Caco-2 (cell line): ENCODE data around the gene RBFA. TPM values are rescaled to one million over a fixed set of nuclear protein-coding genes. Genes with fewer than 3 reads are reported as not detected.

ENCODE experiments used
- BruUV-seq: library from RNA; stranded (reverse); fragments of 400-500 nt; replicated peaks from 2 replicates; lab custom pipeline; 2021; lab: Mats Ljungman, UMichigan
- CTCF ChIA-PET: fragments of 300-600 bp; sonication (Branson Sonifier 250); formaldehyde crosslinking; loops from one replicate; lab custom pipeline; 2022; ENCODE audit warnings: antibody characterized with exemption; lab: Charles Lee
- POLR2A ChIA-PET: fragments of 300-600 bp; sonication (Branson Sonifier 250); formaldehyde crosslinking; loops from one replicate; lab custom pipeline; 2022; ENCODE audit warnings: antibody characterized with exemption; lab: Charles Lee
- DNase-seq, 2 experiments: peaks; one replicate each; pipeline versions ENCODE4 v3.0.0 to v3.0.0-alpha.2; 2020 to 2022
- H3K27me3 ChIP-seq: replicated peaks from 2 replicates; pipeline ENCODE4 v1.6.0; 2011; ENCODE audit warnings: low read length; ENCODE audit not compliant: control insufficient read depth, insufficient read depth
- H3K36me3 ChIP-seq: 2 replicates; pipeline ENCODE4 v1.5.1; 2011; ENCODE audit warnings: low read length; ENCODE audit not compliant: control insufficient read depth, insufficient read depth
- H3K4me1 ChIP-seq: fragments of 250-450 bp; sonication (Bioruptor Pico); 2 replicates; pipeline ENCODE4 v1.5.1; 2020; ENCODE audit warnings: mild to moderate bottlenecking
- H3K4me3 ChIP-seq: 2 replicates; pipeline ENCODE4 v1.5.1; 2011; ENCODE audit warnings: low read depth, mild to moderate bottlenecking, control low read depth, low read length
- H3K9me3 ChIP-seq: fragments of 250-450 bp; sonication (Bioruptor Pico); 2 replicates; pipeline ENCODE4 v1.5.1; 2020; ENCODE audit warnings: mild to moderate bottlenecking, moderate library complexity
- H3K27ac Mint-ChIP-seq: one replicate; pipeline ENCODE4 v1.8.0; 2022; ENCODE audit warnings: mixed read lengths; ENCODE audit not compliant: unreplicated experiment
- H3K27me3 Mint-ChIP-seq: one replicate; pipeline ENCODE4 v1.8.0; 2022; ENCODE audit warnings: mixed read lengths; ENCODE audit not compliant: insufficient read depth, unreplicated experiment
- H3K36me3 Mint-ChIP-seq: one replicate; pipeline ENCODE4 v1.8.0; 2022; ENCODE audit warnings: mild to moderate bottlenecking, mixed read lengths; ENCODE audit not compliant: insufficient read depth, unreplicated experiment
- H3K4me1 Mint-ChIP-seq: one replicate; pipeline ENCODE4 v1.8.0; 2022; ENCODE audit warnings: low read depth, mixed read lengths; ENCODE audit not compliant: unreplicated experiment
- H3K4me3 Mint-ChIP-seq: one replicate; pipeline ENCODE4 v1.8.0; 2022; ENCODE audit warnings: mild to moderate bottlenecking, moderate library complexity, mixed read lengths; ENCODE audit not compliant: unreplicated experiment
- H3K9me3 Mint-ChIP-seq: one replicate; pipeline ENCODE4 v1.8.0; 2022; ENCODE audit warnings: mixed read lengths; ENCODE audit not compliant: unreplicated experiment
- intact Hi-C: fragments of 100-400 bp; cut with micrococcal nuclease; formaldehyde crosslinking; loops from one replicate; pipeline ENCODE4 v1.10.0; 2022; ENCODE audit not compliant: unreplicated experiment
- total RNA-seq: library from RNA; stranded (reverse); gene quantifications from 2 replicates; pipeline ENCODE4 v1.2.3, GENCODE V29; 2022
- TF ChIP-seq, protein P1 (sequence below), 2 experiments: fragments of 200-600 bp in 1 of 2; IDR thresholded peaks; 1 replicate in 1 of 2; 2 replicates in 1 of 2; pipeline versions ENCODE4 v1.5.1 to v1.8.0; 2011 to 2022; ENCODE audit warnings: antibody characterized with exemption in 1 of 2, control low read depth in 1 of 2, inconsistent platforms in 1 of 2, low read depth in 1 of 2, low read length in 1 of 2, mild to moderate bottlenecking in 1 of 2, moderate library complexity in 1 of 2; ENCODE audit not compliant: insufficient read depth in 1 of 2, severe bottlenecking in 1 of 2, unreplicated experiment in 1 of 2

RBFA gene
- total RNA-seq, 1 experiment from 2014 or later = 19.2 TPM

DNA sequence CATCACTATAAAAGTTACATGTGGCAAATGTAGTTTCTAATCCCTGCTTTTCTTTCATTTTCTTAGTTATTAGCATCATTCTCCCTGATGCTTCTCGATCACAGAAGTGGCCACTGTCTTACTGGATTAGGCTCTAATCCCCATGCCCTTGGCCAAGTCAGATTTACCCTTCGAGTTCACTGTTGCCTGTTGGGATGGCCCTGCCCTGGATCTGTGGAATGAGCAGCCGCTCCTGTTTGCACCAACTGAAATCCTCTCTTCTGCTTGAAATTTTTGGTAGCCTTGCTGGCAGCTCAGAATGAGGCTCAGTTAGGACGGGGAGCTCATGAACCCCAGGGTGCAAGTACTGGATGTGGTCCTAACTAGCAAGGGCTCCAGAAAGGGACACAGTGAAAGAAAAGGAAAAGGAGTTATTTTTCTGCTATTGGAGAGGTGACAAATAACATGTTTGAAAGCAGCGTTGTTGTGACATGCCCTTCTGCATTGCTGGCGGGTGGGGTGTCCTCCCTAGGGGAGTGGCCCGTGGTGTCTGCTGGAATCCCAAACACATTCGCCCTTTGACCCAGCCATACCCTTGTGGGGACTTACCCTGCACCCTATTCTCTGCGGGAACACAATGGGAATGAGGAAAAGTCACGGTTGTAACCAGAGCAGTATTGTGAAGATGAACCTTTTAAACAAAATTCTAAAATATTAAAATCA lies 34.5 kb downstream of the RBFA start:
- no peak for DNase-seq
- POLR2A ChIA-PET = no interaction called here
- Mint-ChIP-seq H3K9me3 (no peaks in the 10 kb centered on the region), H3K4me3 (no peak overlapping the region), H3K36me3 (no peaks in the 10 kb centered on the region), H3K27me3 (no peaks in the 10 kb centered on the region), H3K27ac (no peak overlapping the region), H3K4me1 (no peaks in the 10 kb centered on the region)
- Histone ChIP-seq H3K4me3 (no peak overlapping the region), H3K9me3 (no peaks in the 10 kb centered on the region), H3K36me3 (no peaks in the 10 kb centered on the region), H3K4me1 (no peaks in the 10 kb centered on the region), H3K27me3 (no peaks in the 10 kb centered on the region)
- CTCF ChIA-PET = no interaction called here
- no TSS peak for BruUV-seq
- intact Hi-C loops = no loop called here
- TF ChIP-seq, protein P1, sequence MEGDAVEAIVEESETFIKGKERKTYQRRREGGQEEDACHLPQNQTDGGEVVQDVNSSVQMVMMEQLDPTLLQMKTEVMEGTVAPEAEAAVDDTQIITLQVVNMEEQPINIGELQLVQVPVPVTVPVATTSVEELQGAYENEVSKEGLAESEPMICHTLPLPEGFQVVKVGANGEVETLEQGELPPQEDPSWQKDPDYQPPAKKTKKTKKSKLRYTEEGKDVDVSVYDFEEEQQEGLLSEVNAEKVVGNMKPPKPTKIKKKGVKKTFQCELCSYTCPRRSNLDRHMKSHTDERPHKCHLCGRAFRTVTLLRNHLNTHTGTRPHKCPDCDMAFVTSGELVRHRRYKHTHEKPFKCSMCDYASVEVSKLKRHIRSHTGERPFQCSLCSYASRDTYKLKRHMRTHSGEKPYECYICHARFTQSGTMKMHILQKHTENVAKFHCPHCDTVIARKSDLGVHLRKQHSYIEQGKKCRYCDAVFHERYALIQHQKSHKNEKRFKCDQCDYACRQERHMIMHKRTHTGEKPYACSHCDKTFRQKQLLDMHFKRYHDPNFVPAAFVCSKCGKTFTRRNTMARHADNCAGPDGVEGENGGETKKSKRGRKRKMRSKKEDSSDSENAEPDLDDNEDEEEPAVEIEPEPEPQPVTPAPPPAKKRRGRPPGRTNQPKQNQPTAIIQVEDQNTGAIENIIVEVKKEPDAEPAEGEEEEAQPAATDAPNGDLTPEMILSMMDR (IDR thresholded peaks at IDR 0.05; ENCODE audit: insufficient read depth in 1 of 2, low read depth in 1 of 2, low read length in 1 of 2, severe bottlenecking in 1 of 2, unreplicated experiment in 1 of 2) = no peak

DNA sequence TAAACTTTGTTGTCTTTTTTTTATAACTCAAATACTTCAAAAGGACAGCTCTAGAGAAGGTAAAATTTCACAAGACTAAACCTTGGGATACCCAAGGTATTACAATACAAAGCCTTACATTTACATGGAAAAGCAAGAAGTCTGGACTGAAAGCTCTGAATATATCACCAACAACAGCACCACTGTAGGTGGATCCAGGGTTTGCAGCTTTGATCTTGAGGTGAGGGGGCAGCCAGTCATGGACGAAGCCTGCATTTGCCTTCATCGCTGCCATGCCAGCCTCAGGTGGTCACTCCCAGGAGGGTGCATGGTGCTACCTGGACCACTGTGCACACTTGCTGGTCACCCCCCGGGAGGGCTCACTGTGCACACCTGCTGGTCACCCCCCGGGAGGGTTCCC lies 36.6 kb downstream of the RBFA start:
- no peak overlapping the region for H3K4me3 ChIP-seq
- ChIA-PET CTCF (no interaction called here), POLR2A (no interaction called here)
- H3K27ac Mint-ChIP-seq = no peak overlapping the region
- H3K9me3 Mint-ChIP-seq = no peaks in the 10 kb centered on the region
- H3K4me1 ChIP-seq = no peaks in the 10 kb centered on the region
- H3K27me3 Mint-ChIP-seq = no peaks in the 10 kb centered on the region
- no peaks in the 10 kb centered on the region for H3K36me3 ChIP-seq
- H3K36me3 Mint-ChIP-seq = no peaks in the 10 kb centered on the region
- H3K4me1 Mint-ChIP-seq = no peaks in the 10 kb centered on the region
- DNase-seq = no peak
- H3K9me3 ChIP-seq = no peaks in the 10 kb centered on the region
- no TSS peak for BruUV-seq
- no peak overlapping the region for H3K4me3 Mint-ChIP-seq
- no peaks in the 10 kb centered on the region for H3K27me3 ChIP-seq
- intact Hi-C loops = no loop called here
- TF ChIP-seq, protein P1 (IDR thresholded peaks at IDR 0.05; ENCODE audit: insufficient read depth in 1 of 2, low read depth in 1 of 2, low read length in 1 of 2, severe bottlenecking in 1 of 2, unreplicated experiment in 1 of 2) = no peak

DNA sequence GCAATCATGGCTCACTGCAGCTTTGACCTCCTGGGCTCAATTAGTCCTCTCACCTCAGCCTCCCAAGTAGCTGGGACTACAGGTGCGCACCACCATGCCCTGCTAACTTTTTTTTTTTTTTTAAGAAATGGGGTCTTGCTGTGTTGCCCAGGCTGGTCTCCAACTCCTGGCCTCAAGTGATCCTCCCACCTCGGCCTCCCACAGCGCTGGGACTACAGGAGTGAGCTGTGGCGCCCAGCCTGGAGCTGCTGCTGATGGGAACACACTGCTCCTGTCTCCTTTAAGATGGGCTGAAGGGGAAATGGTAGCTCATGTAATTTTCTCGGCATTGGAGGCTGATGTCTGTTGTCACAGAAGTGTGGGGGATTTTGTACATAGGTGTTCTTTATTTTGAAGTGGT lies 39.9 kb downstream of the RBFA start:
- Mint-ChIP-seq H3K36me3 (no peaks in the 10 kb centered on the region), H3K27me3 (peaks cover 3% of the 10 kb centered on the region), H3K9me3 (no peaks in the 10 kb centered on the region), H3K4me3 (no peak overlapping the region), H3K4me1 (no peaks in the 10 kb centered on the region), H3K27ac (no peak overlapping the region)
- POLR2A ChIA-PET = no interaction called here
- CTCF ChIA-PET = no interaction called here
- Histone ChIP-seq H3K9me3 (no peaks in the 10 kb centered on the region), H3K4me1 (no peaks in the 10 kb centered on the region), H3K4me3 (no peak overlapping the region), H3K27me3 (no peaks in the 10 kb centered on the region), H3K36me3 (no peaks in the 10 kb centered on the region)
- no TSS peak for BruUV-seq
- DNase-seq = no peak
- intact Hi-C loops = no loop called here
- TF ChIP-seq, protein P1 (IDR thresholded peaks at IDR 0.05; ENCODE audit: insufficient read depth in 1 of 2, low read depth in 1 of 2, low read length in 1 of 2, severe bottlenecking in 1 of 2, unreplicated experiment in 1 of 2) = no peak
